Sciatic nerve (tissue), 1 donor: Measurements from ENCODE around the gene KCTD16. TPM values are rescaled to one million over a fixed set of nuclear protein-coding genes. Genes with fewer than 3 reads are reported as not detected.

Source experiments
- total RNA-seq: library from RNA; stranded (reverse); fragmentation: NEBNext Ultra II Directional; extraction: Animal tissue kit (Norgen Biotek cat#: 25700); gene quantifications from one replicate; pipeline ENCODE4 v1.2.1, GENCODE V29; 2021
- donor health status: DM: no; HTN: no; CAD: no.

KCTD16 gene
- total RNA-seq, 1 donor from 2014 or later: 0.53 TPM

Other genes with a start within 250 kb of the KCTD16 start
- gene YIPF5, start 214 bp upstream of the KCTD16 start, total RNA-seq: 47.8 TPM